HUES64 (cell line): ENCODE results near the gene TMUB1.

Experiments
- H3K27ac ChIP-seq: 2 replicates; pipeline ENCODE4 v1.7.0; 2013; ENCODE audit warnings: low read depth, low read length, inconsistent platforms
- H3K27me3 ChIP-seq: 2 replicates; pipeline ENCODE4 v1.6.1; 2013; ENCODE audit warnings: mild to moderate bottlenecking, low read length; ENCODE audit not compliant: insufficient read depth
- H3K36me3 ChIP-seq: 2 replicates; pipeline ENCODE4 v1.6.1; 2013; ENCODE audit warnings: mild to moderate bottlenecking, low read length; ENCODE audit not compliant: insufficient read depth
- H3K4me1 ChIP-seq: 2 replicates; pipeline ENCODE4 v1.6.1; 2013; ENCODE audit warnings: mild to moderate bottlenecking, low read length, moderate library complexity; ENCODE audit not compliant: insufficient read depth
- H3K4me3 ChIP-seq: 2 replicates; pipeline ENCODE4 v1.5.1; 2013; ENCODE audit warnings: mild to moderate bottlenecking, low read length, moderate library complexity
- H3K9ac ChIP-seq: 2 replicates; pipeline ENCODE4 v1.6.1; 2013; ENCODE audit warnings: mild to moderate bottlenecking, low read depth, low read length
- H3K9me3 ChIP-seq: 2 replicates; pipeline ENCODE4 v1.6.1; 2013; ENCODE audit warnings: low read depth, low read length; ENCODE audit not compliant: insufficient read depth
- WGBS: fragments of 150-250, 120-280 bp; methylation state at CpG from one replicate; pipeline ENCODE4 v1.1.7; 2013; ENCODE audit warnings: missing lambda C conversion rate; 5-methylcytosine and 5-hydroxymethylcytosine counted together

TMUB1 gene

DNA sequence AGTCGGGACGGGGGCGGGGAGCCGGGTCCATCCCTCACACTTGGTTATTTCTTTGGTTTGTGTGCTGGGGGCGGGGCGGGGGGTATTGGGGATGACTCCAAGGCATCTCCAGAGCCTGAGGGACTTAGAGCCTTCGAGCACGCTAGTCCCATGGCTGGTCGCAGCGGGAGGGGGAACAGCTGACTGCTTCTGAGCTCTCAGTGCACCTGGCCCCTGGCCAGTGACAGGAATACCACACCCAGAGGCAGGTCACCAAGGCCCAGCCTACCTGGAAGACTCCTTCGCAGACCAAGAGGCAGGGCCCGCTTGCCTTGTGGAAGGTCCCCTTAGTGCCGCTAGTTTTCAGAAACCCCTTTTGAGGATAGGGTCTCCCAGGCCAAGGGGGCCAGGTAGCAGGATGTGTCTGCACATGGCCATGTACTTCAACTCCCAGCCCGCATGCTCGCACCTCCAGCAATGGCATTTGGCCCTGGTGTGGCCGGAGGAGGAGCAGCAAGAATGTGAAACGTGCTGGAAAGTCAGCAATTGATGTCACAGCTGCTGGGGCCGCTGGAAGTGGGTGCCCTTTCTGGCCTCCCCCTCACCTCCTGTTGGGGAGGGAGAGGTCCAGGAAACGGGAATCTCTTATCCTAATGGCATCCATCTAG is 43.3 kb upstream of the TMUB1 start:
- Histone ChIP-seq H3K4me3 (peak overlapping the region; percentile 62), H3K9me3 (no peaks in the 10 kb centered on the region), H3K9ac (no peak overlapping the region), H3K4me1 (peaks cover 10% of the 10 kb centered on the region; the same call in 1 of the 2 replicates), H3K27ac (no peak overlapping the region), H3K27me3 (peaks cover 24% of the 10 kb centered on the region), H3K36me3 (peaks cover 35% of the 10 kb centered on the region)
- WGBS = 41% methylated on average over 18 of the region's 19 CpGs

DNA sequence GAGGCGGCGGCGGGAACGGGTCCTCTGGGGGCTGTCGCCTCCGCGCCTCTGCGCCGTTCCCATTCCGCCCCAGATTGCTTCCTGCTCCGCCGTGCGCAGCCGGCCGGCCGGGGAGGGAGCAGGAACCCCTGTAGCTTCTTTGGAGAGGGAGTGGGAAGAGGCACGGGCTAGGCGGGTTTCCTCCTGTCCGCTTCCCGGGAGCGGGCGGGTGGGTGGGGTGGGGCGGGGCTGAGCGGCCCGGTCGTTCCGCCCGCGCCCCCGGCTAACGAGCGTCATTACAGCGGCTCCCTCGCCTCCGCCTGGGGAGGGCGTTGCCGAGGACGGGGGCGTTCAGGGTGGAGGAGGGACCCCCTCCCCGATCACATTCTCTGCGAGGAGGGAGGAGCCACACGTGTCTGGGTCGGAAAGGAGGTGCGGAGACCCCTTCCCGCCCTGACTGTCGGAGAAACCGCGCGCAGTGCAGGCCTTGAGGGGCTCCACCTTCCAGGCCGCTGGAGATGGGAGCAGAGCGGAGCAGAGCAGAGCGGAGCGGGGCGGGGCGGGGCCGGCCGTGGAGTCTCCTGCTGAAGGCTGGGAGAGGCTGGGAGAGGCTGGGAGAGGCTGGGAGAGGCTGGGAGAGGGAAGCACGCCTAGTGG is 42.7 kb upstream of the TMUB1 start:
- peaks cover 10% of the 10 kb centered on the region; the same call in 1 of the 2 replicates for H3K4me1 ChIP-seq
- peak overlapping the region; percentile 35; the same call in 1 of the 2 replicates for H3K9ac ChIP-seq
- peak overlapping the region; percentile 62 for H3K4me3 ChIP-seq
- H3K36me3 ChIP-seq = peaks cover 31% of the 10 kb centered on the region
- H3K27ac ChIP-seq = peak overlapping the region; percentile 80; the same call in 1 of the 2 replicates
- 1% methylated on average over 56 of the region's 58 CpGs for WGBS
- peaks cover 24% of the 10 kb centered on the region for H3K27me3 ChIP-seq
- no peaks in the 10 kb centered on the region for H3K9me3 ChIP-seq

DNA sequence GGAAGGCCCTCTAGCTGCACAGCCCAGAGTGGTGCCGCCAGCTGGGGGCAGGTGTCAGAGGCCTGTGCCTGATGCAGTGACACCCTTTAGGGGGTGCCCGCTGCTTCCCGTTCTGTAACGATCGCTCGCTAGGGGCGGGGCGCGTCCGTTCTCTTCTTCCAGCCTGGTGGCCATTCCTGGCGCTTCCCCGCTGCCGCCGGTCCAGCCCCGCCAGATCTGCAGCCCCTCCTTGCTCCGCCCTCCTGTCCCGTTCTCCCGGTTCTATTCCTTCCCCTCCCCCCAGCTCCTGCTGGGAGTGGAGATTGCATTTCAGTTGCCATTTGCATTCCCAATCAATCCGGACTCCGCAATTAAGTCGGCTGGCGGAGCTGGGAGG is 42.2 kb upstream of the TMUB1 start:
- H3K27me3 ChIP-seq = peaks cover 24% of the 10 kb centered on the region
- 2% methylated on average over 22 of the region's 22 CpGs for WGBS
- peak overlapping the region; percentile 62 for H3K4me3 ChIP-seq
- H3K36me3 ChIP-seq = peaks cover 32% of the 10 kb centered on the region
- peaks cover 10% of the 10 kb centered on the region; the same call in 1 of the 2 replicates for H3K4me1 ChIP-seq
- no peaks in the 10 kb centered on the region for H3K9me3 ChIP-seq
- 0 out of 2 replicates have a peak overlapping the region, but pooled peaks have one; percentile 35 for H3K9ac ChIP-seq
- H3K27ac ChIP-seq = peak overlapping the region; percentile 80; the same call in 1 of the 2 replicates

DNA sequence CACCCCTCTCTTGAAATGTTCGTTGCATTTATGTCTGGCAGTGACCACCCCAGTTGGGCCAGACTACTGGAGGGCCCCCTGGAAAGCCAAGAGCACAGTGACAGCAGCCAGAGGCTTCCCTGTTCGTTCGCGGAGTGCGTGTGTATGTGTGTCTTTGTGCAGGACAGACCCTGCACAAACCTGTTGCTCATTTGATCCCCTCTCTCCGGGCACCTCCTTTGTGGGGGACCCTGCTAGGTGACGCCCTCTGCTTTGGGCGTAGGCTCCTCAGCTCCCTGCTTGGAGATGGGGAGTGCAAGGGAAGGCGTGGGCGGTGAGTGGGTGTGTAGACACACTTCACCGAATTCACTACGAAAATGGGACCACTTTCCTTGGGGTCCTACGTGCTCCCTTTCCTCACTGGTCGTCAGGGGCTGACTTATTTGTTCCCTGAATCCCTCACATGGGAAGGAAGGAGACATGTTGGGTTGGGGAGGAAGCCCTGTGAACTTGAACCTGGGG is 41.7 kb upstream of the TMUB1 start:
- Histone ChIP-seq H3K27me3 (peaks cover 24% of the 10 kb centered on the region), H3K36me3 (peaks cover 31% of the 10 kb centered on the region), H3K9ac (no peak overlapping the region), H3K4me1 (peaks cover 10% of the 10 kb centered on the region; the same call in 1 of the 2 replicates), H3K9me3 (no peaks in the 10 kb centered on the region), H3K27ac (no peak overlapping the region; the same call in 1 of the 2 replicates), H3K4me3 (peak overlapping the region; percentile 62)
- WGBS = 83% methylated on average over 14 of the region's 14 CpGs

DNA sequence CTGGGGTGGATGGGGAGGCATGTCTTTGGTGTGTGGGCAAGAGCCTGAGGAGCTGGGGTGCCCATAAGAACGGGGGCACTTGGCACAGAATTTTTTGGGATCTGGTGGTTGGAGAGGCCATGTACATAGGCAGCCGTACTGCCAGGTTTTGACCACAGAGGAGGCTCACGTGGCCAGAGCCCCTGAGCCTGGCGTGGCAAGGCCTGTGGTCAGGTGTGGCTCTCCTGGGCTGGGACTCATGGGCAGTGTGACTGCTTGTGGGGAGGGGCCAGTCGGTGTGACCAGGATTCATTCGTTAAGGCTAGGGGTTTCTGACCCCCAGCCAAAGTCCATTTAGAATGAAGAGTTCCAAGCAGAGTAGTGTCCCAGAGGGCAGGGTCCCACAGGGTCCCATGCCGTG is 41.2 kb upstream of the TMUB1 start:
- Histone ChIP-seq H3K36me3 (peaks cover 32% of the 10 kb centered on the region), H3K9me3 (no peaks in the 10 kb centered on the region), H3K4me1 (peaks cover 10% of the 10 kb centered on the region; the same call in 1 of the 2 replicates), H3K4me3 (no peak overlapping the region), H3K27ac (no peak overlapping the region), H3K27me3 (peaks cover 24% of the 10 kb centered on the region), H3K9ac (no peak overlapping the region)
- WGBS = 87% methylated on average over 7 of the region's 7 CpGs

DNA sequence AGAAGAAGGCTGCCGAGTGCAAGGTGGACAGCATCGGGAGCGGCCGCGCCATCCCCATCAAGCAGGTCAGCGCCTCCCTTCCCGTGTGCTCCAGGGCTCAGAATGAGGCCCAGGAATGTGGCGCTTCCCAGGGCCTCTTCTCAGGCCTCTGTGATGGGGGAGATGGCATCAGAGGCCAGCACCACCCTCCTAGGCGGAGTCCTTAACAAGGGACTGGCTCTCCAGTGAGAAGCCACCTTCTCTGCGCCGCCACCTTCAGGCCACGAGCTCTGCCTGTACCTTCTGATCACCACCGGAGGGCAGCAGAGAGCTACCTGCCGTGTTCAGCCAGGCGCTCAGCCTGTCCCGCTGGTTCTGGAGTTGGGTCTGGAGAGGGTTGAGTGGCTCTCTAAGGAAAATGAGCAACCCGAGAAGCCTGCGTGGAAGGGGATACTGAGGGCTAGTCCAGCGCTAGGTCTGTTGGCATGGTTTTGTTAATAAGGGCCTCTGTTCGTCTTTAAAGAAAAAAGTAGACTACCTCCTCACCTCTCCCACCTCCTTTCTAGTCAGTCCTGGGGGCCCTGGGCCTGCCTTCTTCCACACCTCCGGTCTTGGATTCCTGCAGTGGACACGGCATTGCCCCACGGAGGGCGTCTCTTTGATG is 40.6 kb upstream of the TMUB1 start:
- WGBS = 41% methylated on average over 23 of the region's 24 CpGs
- peaks cover 10% of the 10 kb centered on the region; the same call in 1 of the 2 replicates for H3K4me1 ChIP-seq
- H3K9ac ChIP-seq = no peak overlapping the region
- no peak overlapping the region for H3K4me3 ChIP-seq
- no peaks in the 10 kb centered on the region for H3K9me3 ChIP-seq
- peaks cover 36% of the 10 kb centered on the region for H3K36me3 ChIP-seq
- peaks cover 24% of the 10 kb centered on the region for H3K27me3 ChIP-seq
- no peak overlapping the region for H3K27ac ChIP-seq

DNA sequence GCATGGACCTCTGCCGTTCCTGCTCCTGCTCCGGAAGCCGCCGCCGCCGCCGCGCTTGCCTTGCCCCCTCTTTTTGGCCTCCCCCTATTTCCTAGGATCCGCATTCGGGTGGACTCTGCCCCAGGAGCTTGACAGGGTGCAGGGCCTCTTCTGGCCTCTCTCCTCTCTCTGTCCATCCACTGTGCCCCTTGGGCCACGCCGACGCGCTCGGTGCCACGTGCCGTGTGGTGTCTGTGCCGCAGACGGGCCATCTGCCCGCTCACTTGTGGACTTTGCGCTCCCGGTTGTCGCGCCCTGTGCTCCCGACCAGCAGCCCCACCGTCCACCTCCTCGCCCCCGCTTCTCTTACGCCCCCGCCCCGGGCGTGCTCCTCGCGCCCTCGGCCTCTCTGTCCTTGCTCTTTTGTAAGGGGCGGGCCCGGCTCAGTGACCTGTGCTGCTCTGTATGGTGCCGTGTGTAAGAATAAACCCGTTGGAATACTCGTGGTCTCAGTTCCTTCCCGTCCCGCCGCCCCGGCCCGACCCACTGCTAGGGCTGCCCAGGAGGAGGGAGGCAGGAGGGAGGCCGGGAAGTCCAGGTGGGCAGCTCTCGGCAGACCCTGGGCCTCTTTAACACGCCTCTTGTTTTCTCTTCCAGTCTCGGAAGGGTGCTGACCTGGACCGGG is 40.0 kb upstream of the TMUB1 start:
- Histone ChIP-seq H3K27me3 (peaks cover 24% of the 10 kb centered on the region), H3K27ac (no peak overlapping the region), H3K4me1 (peaks cover 10% of the 10 kb centered on the region; the same call in 1 of the 2 replicates), H3K9ac (no peak overlapping the region), H3K4me3 (no peak overlapping the region), H3K9me3 (no peaks in the 10 kb centered on the region), H3K36me3 (peaks cover 36% of the 10 kb centered on the region; the same call in 1 of the 2 replicates)
- 93% methylated on average over 50 of the region's 50 CpGs for WGBS

DNA sequence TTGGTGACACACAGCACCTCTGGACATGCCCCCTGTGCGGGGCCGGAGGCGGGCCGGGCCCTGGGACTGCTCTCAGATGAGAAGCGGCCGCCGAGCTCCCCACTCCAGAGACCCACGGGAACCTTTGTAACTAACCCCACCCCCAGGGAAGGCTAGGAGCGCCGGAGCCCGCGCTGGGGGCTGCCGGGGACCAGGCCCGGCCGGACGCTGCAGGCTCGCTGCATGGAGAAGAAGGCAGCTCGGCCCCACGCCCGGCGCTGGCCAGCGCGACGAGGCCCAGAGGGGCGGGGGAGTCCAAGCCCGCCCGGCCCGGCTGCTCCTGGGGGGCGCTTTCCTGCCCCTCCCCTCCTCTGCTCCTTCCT is 39.5 kb upstream of the TMUB1 start:
- no peaks in the 10 kb centered on the region for H3K9me3 ChIP-seq
- peaks cover 10% of the 10 kb centered on the region; the same call in 1 of the 2 replicates for H3K4me1 ChIP-seq
- no peak overlapping the region for H3K9ac ChIP-seq
- H3K27ac ChIP-seq = no peak overlapping the region
- no peak overlapping the region for H3K4me3 ChIP-seq
- peaks cover 31% of the 10 kb centered on the region; the same call in 1 of the 2 replicates for H3K36me3 ChIP-seq
- H3K27me3 ChIP-seq = peaks cover 24% of the 10 kb centered on the region
- WGBS = 93% methylated on average over 29 of the region's 29 CpGs

DNA sequence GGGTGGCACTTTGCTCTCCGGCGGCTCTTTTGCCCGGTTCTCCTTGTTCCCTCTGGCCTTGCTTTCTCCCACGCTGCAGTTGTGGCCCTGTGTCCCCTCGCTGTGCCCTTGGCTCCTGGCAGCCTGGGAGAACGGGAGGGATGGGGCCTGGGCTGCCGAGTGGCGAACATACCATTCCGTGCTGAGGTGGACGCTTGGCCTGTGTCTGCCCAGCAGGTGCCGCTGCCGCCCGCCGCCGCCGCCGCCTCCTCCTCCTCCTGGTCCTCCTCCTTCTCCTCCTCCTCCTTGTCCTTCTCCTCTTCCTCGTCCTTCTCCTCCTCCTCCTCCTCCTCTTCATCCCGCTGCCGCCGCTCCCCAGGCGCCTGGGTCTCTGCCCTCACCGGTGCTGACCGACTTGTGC is 39.0 kb upstream of the TMUB1 start:
- peaks cover 27% of the 10 kb centered on the region; the same call in 1 of the 2 replicates for H3K36me3 ChIP-seq
- 70% methylated on average over 24 of the region's 24 CpGs for WGBS
- no peaks in the 10 kb centered on the region for H3K9me3 ChIP-seq
- H3K27me3 ChIP-seq = peaks cover 21% of the 10 kb centered on the region
- H3K4me1 ChIP-seq = peaks cover 10% of the 10 kb centered on the region; the same call in 1 of the 2 replicates
- no peak overlapping the region for H3K4me3 ChIP-seq
- no peak overlapping the region for H3K9ac ChIP-seq
- H3K27ac ChIP-seq = no peak overlapping the region

DNA sequence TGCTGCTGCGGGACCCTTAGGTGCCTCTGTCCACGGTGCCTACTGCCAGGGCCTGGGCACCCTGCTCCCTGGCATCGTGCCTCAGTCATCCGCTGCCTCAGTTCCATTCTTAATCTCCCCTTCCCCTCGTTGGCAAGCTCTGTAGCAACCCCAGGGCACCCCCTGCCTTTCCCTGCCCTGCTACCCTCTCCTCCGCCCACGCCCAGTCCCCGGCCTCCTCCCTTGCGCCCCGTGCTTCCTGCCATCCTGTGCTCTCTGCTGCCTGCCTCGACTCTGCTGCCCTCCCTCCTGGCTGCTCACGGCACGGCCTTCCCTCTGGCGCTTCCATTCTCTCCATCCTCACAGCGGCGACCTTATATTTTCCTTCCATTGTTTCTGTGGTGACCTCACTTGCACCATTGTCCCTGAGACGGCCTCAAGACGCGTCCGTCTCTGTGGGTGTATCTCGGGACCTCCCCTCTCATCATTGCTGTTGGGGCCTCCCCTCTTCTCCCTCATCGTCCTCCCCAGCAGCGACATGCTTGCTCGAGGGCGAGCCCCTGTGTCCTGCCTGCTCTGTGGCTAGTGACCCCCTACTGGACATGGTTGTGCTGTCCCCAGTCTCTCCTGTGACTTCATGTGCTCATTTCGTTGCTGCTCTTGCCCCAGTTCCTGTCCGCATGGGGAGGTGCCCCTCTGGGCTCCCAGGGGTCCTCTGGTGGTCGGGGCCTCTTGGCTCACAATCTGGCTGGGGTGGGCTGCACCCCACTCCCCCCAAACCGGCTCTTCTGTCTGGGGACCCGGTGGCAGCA is 38.3 kb upstream of the TMUB1 start:
- peaks cover 15% of the 10 kb centered on the region for H3K27me3 ChIP-seq
- peaks cover 6% of the 10 kb centered on the region; the same call in 1 of the 2 replicates for H3K4me1 ChIP-seq
- no peaks in the 10 kb centered on the region for H3K9me3 ChIP-seq
- H3K9ac ChIP-seq = no peak overlapping the region
- 91% methylated on average over 30 of the region's 30 CpGs for WGBS
- H3K36me3 ChIP-seq = peaks cover 27% of the 10 kb centered on the region; the same call in 1 of the 2 replicates
- no peak overlapping the region for H3K27ac ChIP-seq
- no peak overlapping the region for H3K4me3 ChIP-seq
